A549 (cell line): ENCODE data around the gene REXO4. TPM values are rescaled to one million over a fixed set of nuclear protein-coding genes. Genes with fewer than 3 reads are reported as not detected.

Experiments
- ATAC-seq, 2 experiments: fragments of 200-7000 bp in 1 of 2; fragments of >200 bp in 1 of 2; cut with Nextera tagmentation in 1 of 2; cut with Tn5 transposase in 1 of 2; 3 replicates each; pipeline versions ENCODE4 v1.8.0 to v1.9.1; 2018 to 2020; ENCODE audit warnings: mild to moderate bottlenecking in 1 of 2, moderate library complexity in 1 of 2
- CTCF ChIA-PET: fragments of 300-600 bp; sonication (Branson Sonifier 250); formaldehyde crosslinking; extraction: SDS; loops from one replicate; lab custom pipeline; 2021; ENCODE audit warnings: antibody characterized with exemption, inconsistent platforms; lab: Yijun Ruan, JAX
- POLR2A ChIA-PET: fragments of 350-600 bp; formaldehyde crosslinking; extraction: SDS; loops from one replicate; lab custom pipeline; 2021; ENCODE audit warnings: antibody characterized with exemption, inconsistent platforms; lab: Yijun Ruan, JAX
- DNase-seq, 2 experiments: peaks; one replicate each; pipeline versions ENCODE4 v3.0.0 to v3.0.0-alpha.2; 2011 to 2016; ENCODE audit warnings: low read depth in 1 of 2, low spot score in 1 of 2
- FAIRE-seq: peaks from 2 replicates; lab custom pipeline; 2011; peaks lifted over from hg19 to GRCh38; lab: Jason Lieb, UNC
- H3K27ac ChIP-seq, 2 experiments: fragments of >200 bp; sonication (Bioruptor Twin); formaldehyde crosslinking; 3 replicates each; pipeline ENCODE4 v1.5.1; 2016 to 2017
- H3K4me1 ChIP-seq: fragments of >200 bp; sonication (Bioruptor Twin); formaldehyde crosslinking; 3 replicates; pipeline ENCODE4 v1.6.1; 2016
- H3K4me2 ChIP-seq: fragments of >200 bp; sonication (Bioruptor Twin); formaldehyde crosslinking; 3 replicates; pipeline ENCODE4 v1.6.1; 2016
- H3K4me3 ChIP-seq: fragments of >200 bp; sonication (Bioruptor Twin); formaldehyde crosslinking; 3 replicates; pipeline ENCODE4 v1.5.1; 2016
- H3K9me3 ChIP-seq: fragments of >200 bp; sonication (Bioruptor Twin); formaldehyde crosslinking; 3 replicates; pipeline ENCODE4 v1.6.1; 2016
- CBX2 ChIP-seq: fragments of 200-600 bp; sonication (generic); IDR thresholded peaks from 2 replicates; pipeline ENCODE4 v1.6.1; 2016; ENCODE audit warnings: low read depth, mild to moderate bottlenecking, borderline replicate concordance
- CBX8 ChIP-seq: fragments of 200-600 bp; sonication (generic); IDR thresholded peaks from 2 replicates; pipeline ENCODE4 v1.6.1; 2016
- CHD2 ChIP-seq: fragments of 150-350 bp; IDR thresholded peaks from 2 replicates; pipeline ENCODE4 v1.6.1; 2014; ENCODE audit warnings: low read length; ENCODE audit not compliant: partially characterized antibody
- EHF ChIP-seq: fragments of 250-450 bp; sonication (Bioruptor Pico); IDR thresholded peaks from 2 replicates; pipeline ENCODE4 v1.5.0; 2020; ENCODE audit warnings: mild to moderate bottlenecking
- EHMT2 ChIP-seq: fragments of 200-600 bp; sonication (generic); IDR thresholded peaks from 2 replicates; pipeline ENCODE4 v1.6.1; 2016; ENCODE audit warnings: antibody characterized with exemption, low read depth, mild to moderate bottlenecking, moderate library complexity
- FOSL2 ChIP-seq, 2 experiments: fragments of 450-650 bp in 1 of 2; fragments of >200 bp in 1 of 2; sonication (Bioruptor Twin) in 1 of 2; formaldehyde crosslinking; IDR thresholded peaks; 2 replicates each; pipeline versions ENCODE4 v1.5.0 to v1.6.1; 2016 to 2020; ENCODE audit warnings: mild to moderate bottlenecking in 1 of 2, moderate library complexity in 1 of 2
- HES2 ChIP-seq: fragments of >200 bp; sonication (Bioruptor Twin); formaldehyde crosslinking; IDR thresholded peaks from 2 replicates; pipeline ENCODE4 v1.6.1; 2016
- HEYL ChIP-seq: fragments of 250-450 bp; sonication (Bioruptor Pico); IDR thresholded peaks from 2 replicates; pipeline ENCODE4 v1.8.0; 2021; ENCODE audit warnings: mild to moderate bottlenecking, moderate library complexity
- HOXB5 ChIP-seq: fragments of 250-450 bp; sonication (Bioruptor Pico); IDR thresholded peaks from 2 replicates; pipeline ENCODE4 v1.5.0; 2020; ENCODE audit warnings: mild to moderate bottlenecking, moderate library complexity
- JUNB ChIP-seq: fragments of >200 bp; sonication (Bioruptor Twin); formaldehyde crosslinking; IDR thresholded peaks from 2 replicates; pipeline ENCODE4 v1.6.1; 2016
- KDM5A ChIP-seq: fragments of 200-600 bp; sonication (generic); IDR thresholded peaks from 2 replicates; pipeline ENCODE4 v1.6.1; 2016; ENCODE audit warnings: antibody characterized with exemption, mild to moderate bottlenecking
- MAFK ChIP-seq: fragments of 450-650 bp; IDR thresholded peaks from 2 replicates; pipeline ENCODE4 v1.6.1; 2014; ENCODE audit not compliant: partially characterized antibody
- MAX ChIP-seq: IDR thresholded peaks from 2 replicates; pipeline ENCODE4 v1.6.1; 2012
- MAZ ChIP-seq: fragments of 150-350 bp; IDR thresholded peaks from 2 replicates; pipeline ENCODE4 v1.6.1; 2014; ENCODE audit warnings: antibody characterized with exemption, low read depth, low read length, borderline replicate concordance
- MYC ChIP-seq: IDR thresholded peaks from 2 replicates; pipeline ENCODE4 v1.6.1; 2012; ENCODE audit warnings: mild to moderate bottlenecking, inconsistent platforms, low read length, improper control_type of control experiment, borderline replicate concordance
- NFE2L2 ChIP-seq: fragments of 150-350 bp; conservative IDR thresholded peaks from 2 replicates; pipeline ENCODE4 v1.6.1; 2014; ENCODE audit warnings: low read length
- NR3C1 ChIP-seq: fragments of >200 bp; sonication (Bioruptor Twin); formaldehyde crosslinking; IDR thresholded peaks from 3 replicates; pipeline ENCODE4 v1.6.1; 2017
- PHF8 ChIP-seq: fragments of 200-600 bp; sonication (generic); IDR thresholded peaks from 2 replicates; pipeline ENCODE4 v1.6.1; 2016; ENCODE audit warnings: low read depth, mild to moderate bottlenecking, antibody characterized with exemption, moderate library complexity, borderline replicate concordance
- POLR2A ChIP-seq: IDR thresholded peaks from 2 replicates; pipeline ENCODE4 v1.6.1; 2012; ENCODE audit warnings: mild to moderate bottlenecking, low read length
- RCOR1 ChIP-seq: fragments of 150-350 bp; IDR thresholded peaks from 2 replicates; pipeline ENCODE4 v1.6.1; 2014; ENCODE audit warnings: antibody characterized with exemption, low read length, low read depth
- REST ChIP-seq: fragments of 200-600 bp; sonication (generic); IDR thresholded peaks from 2 replicates; pipeline ENCODE4 v1.6.1; 2016; ENCODE audit warnings: antibody characterized with exemption, mild to moderate bottlenecking, moderate library complexity
- TFCP2L1 ChIP-seq: fragments of 250-450 bp; sonication (Bioruptor Pico); IDR thresholded peaks from 2 replicates; pipeline ENCODE4 v1.5.0; 2021; ENCODE audit warnings: mild to moderate bottlenecking
- ZSCAN20 ChIP-seq: fragments of 250-450 bp; sonication (Bioruptor Pico); IDR thresholded peaks from 2 replicates; pipeline ENCODE4 v1.8.0; 2022; ENCODE audit warnings: mild to moderate bottlenecking, moderate library complexity
- WGBS: methylation state at CpG from one replicate; pipeline ENCODE4 v1.1.6; 2017; ENCODE audit errors: missing lambda C conversion rate; 5-methylcytosine and 5-hydroxymethylcytosine counted together
- polyA plus RNA-seq, 4 experiments: library from polyadenylated mRNA; depleted of rRNA in 3 of 4; stranded (reverse); fragments of >200 nt; fragmentation: RNase III in 1 of 4; extraction: RNeasy Plus Mini Kit Qiagen cat#74134 plus additional on column Dnase treatment in 1 of 4; gene quantifications; 2 replicates in 3 of 4; 3 replicates in 1 of 4; pipeline ENCODE4 v1.2.3, GENCODE V29; 2011 to 2017
- TF ChIP-seq, protein P1 (sequence below): IDR thresholded peaks from 2 replicates; pipeline ENCODE4 v1.6.1; 2012
- TF ChIP-seq, protein P2 (sequence below): fragments of 150-350 bp; IDR thresholded peaks from 2 replicates; pipeline ENCODE4 v1.6.1; 2014; ENCODE audit warnings: low read depth, mild to moderate bottlenecking, low read length

Gene REXO4
- polyA plus RNA-seq, 2 of the 4 experiments (the other 2 are of a cell fraction) = 25.8 to 31.0 TPM

GRCh38 chr9:133449760-133450159 lies 31.9 kb upstream of the REXO4 start:
- WGBS = 66% methylated on average over 7 of the region's 12 CpGs
- H3K4me3 ChIP-seq = no peak overlapping the region
- TF ChIP-seq FOSL2 (IDR thresholded peaks at IDR 0.05) = no peak
- peak; percentile 45; the same call in 1 of the 2 replicates for TF ChIP-seq FOSL2 (CRISPR knock-in tag; IDR thresholded peaks at IDR 0.05)
- TF ChIP-seq EHMT2 = no peak
- peak; percentile 20 for TF ChIP-seq MAFK
- TF ChIP-seq, all 56 proteins: peak for 2
- ChIA-PET CTCF (interaction anchor here (1.2 to 1.4 kb wide), 3 partner anchors 12 to 19 kb away, joined by 4 to 6 read pairs (median 5); no protein-coding TSS in a partner anchor), POLR2A (interaction anchor here (1.3 kb wide), 1 partner anchor 10 kb away, joined by 8 read pairs; the partner anchor contains the start of gene CACFD1)
- Histone ChIP-seq H3K4me1 (peaks cover 8% of the 10 kb centered on the region; the same call in 2 of the 3 replicates), H3K9me3 (no peaks in the 10 kb centered on the region), H3K4me2 (0 out of 3 replicates have a peak overlapping the region, but pooled peaks have one; percentile 19), H3K27ac (peak overlapping the region in 1 of 2 experiments; percentile 47; a peak in 3 of 6 replicates)
- DNase-seq = peak; percentile 62 to 73
- FAIRE-seq = no peak
- ATAC-seq = peak; percentile 77 to 87

DNA sequence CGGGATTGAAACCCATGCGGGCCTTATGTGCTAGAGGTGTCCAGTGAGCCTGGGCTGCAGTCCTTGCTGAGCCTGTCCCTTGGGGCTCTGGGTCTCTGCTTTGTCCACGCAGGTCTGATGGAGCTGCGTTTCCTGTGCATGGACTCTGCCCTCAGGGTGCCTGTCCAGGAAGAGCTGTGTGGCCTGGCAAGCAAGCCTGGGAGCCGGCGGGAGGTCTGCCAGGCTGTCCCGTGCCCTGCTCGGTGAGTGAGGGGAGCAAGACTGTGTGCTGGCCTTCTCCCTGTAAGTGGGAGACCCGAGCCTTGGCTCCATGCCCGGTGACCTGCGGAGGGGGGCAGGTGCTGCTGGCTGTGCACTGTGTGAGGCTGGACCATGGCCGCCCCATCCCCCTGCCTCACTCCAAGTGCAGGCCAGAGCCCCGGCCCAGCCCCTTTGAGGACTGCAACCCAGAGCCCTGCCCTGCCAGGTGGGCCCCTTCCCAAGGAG lies 30.7 kb upstream of the REXO4 start:
- Histone ChIP-seq H3K4me3 (no peak overlapping the region), H3K9me3 (no peaks in the 10 kb centered on the region), H3K4me2 (no peak overlapping the region), H3K27ac (no peak overlapping the region), H3K4me1 (peaks cover 8% of the 10 kb centered on the region; the same call in 2 of the 3 replicates)
- ChIA-PET POLR2A (interaction anchor here (0.6 kb wide), 1 partner anchor 129 kb away, joined by 3 read pairs; no protein-coding TSS in a partner anchor), CTCF (interaction anchor here (0.9 to 1.5 kb wide), 3 partner anchors 9 to 22 kb away, joined by 3 to 4 read pairs (median 3); no protein-coding TSS in a partner anchor)
- FAIRE-seq (no peak), DNase-seq (no peak), ATAC-seq (no peak)
- TF ChIP-seq, protein P1, sequence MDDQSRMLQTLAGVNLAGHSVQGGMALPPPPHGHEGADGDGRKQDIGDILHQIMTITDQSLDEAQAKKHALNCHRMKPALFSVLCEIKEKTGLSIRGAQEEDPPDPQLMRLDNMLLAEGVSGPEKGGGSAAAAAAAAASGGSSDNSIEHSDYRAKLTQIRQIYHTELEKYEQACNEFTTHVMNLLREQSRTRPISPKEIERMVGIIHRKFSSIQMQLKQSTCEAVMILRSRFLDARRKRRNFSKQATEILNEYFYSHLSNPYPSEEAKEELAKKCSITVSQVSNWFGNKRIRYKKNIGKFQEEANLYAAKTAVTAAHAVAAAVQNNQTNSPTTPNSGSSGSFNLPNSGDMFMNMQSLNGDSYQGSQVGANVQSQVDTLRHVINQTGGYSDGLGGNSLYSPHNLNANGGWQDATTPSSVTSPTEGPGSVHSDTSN = no peak
- no peak for TF ChIP-seq NFE2L2
- no peak for TF ChIP-seq NR3C1
- no peak for TF ChIP-seq KDM5A
- no peak for TF ChIP-seq CBX2
- TF ChIP-seq HES2 = no peak
- no peak for TF ChIP-seq CHD2
- no peak for TF ChIP-seq MAX
- no peak for TF ChIP-seq MAFK
- TF ChIP-seq, protein P2, sequence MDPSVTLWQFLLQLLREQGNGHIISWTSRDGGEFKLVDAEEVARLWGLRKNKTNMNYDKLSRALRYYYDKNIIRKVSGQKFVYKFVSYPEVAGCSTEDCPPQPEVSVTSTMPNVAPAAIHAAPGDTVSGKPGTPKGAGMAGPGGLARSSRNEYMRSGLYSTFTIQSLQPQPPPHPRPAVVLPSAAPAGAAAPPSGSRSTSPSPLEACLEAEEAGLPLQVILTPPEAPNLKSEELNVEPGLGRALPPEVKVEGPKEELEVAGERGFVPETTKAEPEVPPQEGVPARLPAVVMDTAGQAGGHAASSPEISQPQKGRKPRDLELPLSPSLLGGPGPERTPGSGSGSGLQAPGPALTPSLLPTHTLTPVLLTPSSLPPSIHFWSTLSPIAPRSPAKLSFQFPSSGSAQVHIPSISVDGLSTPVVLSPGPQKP = no peak
- no peak for TF ChIP-seq JUNB
- no peak for TF ChIP-seq PHF8
- no peak for TF ChIP-seq HOXB5 (CRISPR knock-in tag)
- no peak for TF ChIP-seq RCOR1
- TF ChIP-seq ZSCAN20 = no peak
- TF ChIP-seq CBX8 = no peak
- 68% methylated on average over 8 of the region's 13 CpGs for WGBS

GRCh38 chr9:133445293-133445969 lies 27.6 kb upstream of the REXO4 start:
- FAIRE-seq = no peak
- Histone ChIP-seq H3K4me2 (no peak overlapping the region), H3K9me3 (no peaks in the 10 kb centered on the region), H3K4me1 (peaks cover 8% of the 10 kb centered on the region; the same call in 2 of the 3 replicates), H3K27ac (no peak overlapping the region), H3K4me3 (no peak overlapping the region)
- no peak for ATAC-seq
- no peak for DNase-seq
- POLR2A ChIA-PET = no interaction called here
- CTCF ChIA-PET = interaction anchor here (0.6 to 2.8 kb wide), 5 partner anchors 14 to 41 kb away, joined by 3 to 13 read pairs (median 3); no protein-coding TSS in a partner anchor
- 51% methylated on average over 14 of the region's 23 CpGs for WGBS
- TF ChIP-seq CBX2 (no peak), MYC (no peak), TFCP2L1 (CRISPR knock-in tag) (no peak), REST (no peak), MAZ (no peak), HEYL (CRISPR knock-in tag) (no peak), POLR2A (no peak), EHF (CRISPR knock-in tag) (no peak), EHMT2 (no peak)
- TF ChIP-seq, protein P1 = no peak
